SK-N-SH (cell line): ENCODE results near the gene PTPRS. TPM values are rescaled to one million over a fixed set of nuclear protein-coding genes. Genes with fewer than 3 reads are reported as not detected.
A peak's percentile ranks its signal among the peaks of the same experiment; 100 is the strongest.

Experiments used
- CTCF ChIA-PET: fragments of 300-600, 350-600 bp; formaldehyde crosslinking; extraction: SDS; loops from one replicate; lab custom pipeline; 2021; lab: Yijun Ruan, JAX
- POLR2A ChIA-PET: fragments of 350-600 bp; sonication (Branson Sonifier 250); formaldehyde crosslinking; extraction: SDS; loops from one replicate; lab custom pipeline; 2020; ENCODE audit warnings: antibody characterized with exemption, inconsistent platforms; lab: Yijun Ruan, JAX
- DNase-seq: peaks from one replicate; pipeline ENCODE4 v3.0.0; 2012
- H2AFZ ChIP-seq: fragments of 200-600 bp; sonication (generic); 2 replicates; pipeline ENCODE4 v1.8.1; 2016; ENCODE audit warnings: antibody characterized with exemption, mild to moderate bottlenecking, low read depth
- H3F3A ChIP-seq: fragments of 200-600 bp; sonication (generic); replicated peaks from 2 replicates; pipeline ENCODE3; 2016; ENCODE audit warnings: antibody characterized with exemption, mild to moderate bottlenecking; ENCODE audit not compliant: insufficient read depth
- H3K27ac ChIP-seq, 2 experiments: fragments of 200-500 bp in 1 of 2; fragments of 200-600 bp in 1 of 2; sonication (Bioruptor generic) in 1 of 2; sonication (generic), shearing (Covaris generic) in 1 of 2; 2 replicates each; pipeline versions ENCODE4 v1.5.1 to v1.6.1; 2014 to 2016; ENCODE audit warnings: low read depth in 2 of 2, inconsistent platforms in 1 of 2, low read length in 1 of 2, mild to moderate bottlenecking in 1 of 2, mixed read lengths in 1 of 2
- H3K27me3 ChIP-seq: fragments of 200-600 bp; sonication (generic), shearing (Covaris generic); 2 replicates; pipeline ENCODE4 v1.6.1; 2016; ENCODE audit warnings: mixed run types; ENCODE audit not compliant: insufficient read depth
- H3K36me3 ChIP-seq, 2 experiments: fragments of 200-500 bp in 1 of 2; fragments of 200-600 bp in 1 of 2; sonication (Bioruptor generic) in 1 of 2; sonication (generic) in 1 of 2; replicated peaks in 1 of 2; 2 replicates each; pipeline versions ENCODE3 to v1.5.1; 2014 to 2016; ENCODE audit warnings: low read length in 1 of 2, mild to moderate bottlenecking in 1 of 2; ENCODE audit not compliant: insufficient read depth in 2 of 2, control insufficient read depth in 1 of 2
- H3K4me1 ChIP-seq, 2 experiments: fragments of 200-500 bp in 1 of 2; fragments of 200-600 bp in 1 of 2; sonication (Bioruptor generic) in 1 of 2; sonication (generic), shearing (Covaris generic) in 1 of 2; 2 replicates each; pipeline versions ENCODE4 v1.5.1 to v1.6.1; 2014 to 2016; ENCODE audit warnings: low read depth in 1 of 2, low read length in 1 of 2, mixed run types in 1 of 2; ENCODE audit not compliant: insufficient read depth in 2 of 2, control insufficient read depth in 1 of 2
- H3K4me2 ChIP-seq: fragments of 200-600 bp; sonication (generic), shearing (Covaris generic); 2 replicates; pipeline ENCODE4 v1.6.1; 2017; ENCODE audit warnings: mixed run types
- H3K4me3 ChIP-seq, 2 experiments: fragments of 200-500 bp in 1 of 2; fragments of 200-600 bp in 1 of 2; sonication (Bioruptor generic) in 1 of 2; sonication (generic), shearing (Covaris generic) in 1 of 2; 2 replicates each; pipeline versions ENCODE4 v1.5.1 to v1.8.1; 2014 to 2016; ENCODE audit warnings: low read depth in 2 of 2, inconsistent platforms in 1 of 2, low read length in 1 of 2, mild to moderate bottlenecking in 1 of 2, mixed read lengths in 1 of 2, moderate library complexity in 1 of 2
- H3K79me2 ChIP-seq: fragments of 200-600 bp; sonication (generic); 2 replicates; pipeline ENCODE4 v1.8.1; 2017; ENCODE audit warnings: mild to moderate bottlenecking; ENCODE audit not compliant: insufficient read depth
- H3K9ac ChIP-seq: fragments of 200-600 bp; sonication (generic); 2 replicates; pipeline ENCODE4 v1.6.1; 2017; ENCODE audit warnings: mixed run types
- H3K9me2 ChIP-seq: fragments of 200-600 bp; sonication (generic); 2 replicates; pipeline ENCODE4 v1.6.1; 2017; ENCODE audit warnings: mixed run types
- H3K9me3 ChIP-seq: fragments of 200-600 bp; sonication (generic); 2 replicates; pipeline ENCODE4 v1.6.1; 2017; ENCODE audit warnings: mixed run types, mild to moderate bottlenecking, moderate library complexity
- H4K20me1 ChIP-seq: fragments of 200-600 bp; sonication (generic); 2 replicates; pipeline ENCODE4 v1.6.1; 2017; ENCODE audit warnings: mild to moderate bottlenecking, mixed run types; ENCODE audit not compliant: insufficient read depth
- CHD2 ChIP-seq: fragments of 150-350 bp; IDR thresholded peaks from 2 replicates; pipeline ENCODE4 v1.6.1; 2018; ENCODE audit warnings: low read length; ENCODE audit not compliant: partially characterized antibody
- ELF1 ChIP-seq: IDR thresholded peaks from 2 replicates; pipeline ENCODE4 v1.4.0; 2012
- EZH2phosphoT487 ChIP-seq: fragments of 200-600 bp; sonication (generic); IDR thresholded peaks from 2 replicates; pipeline ENCODE4 v1.6.1; 2017; ENCODE audit warnings: low read depth, mixed run types, mild to moderate bottlenecking, antibody characterized with exemption, moderate library complexity, borderline replicate concordance
- FOSL2 ChIP-seq: IDR thresholded peaks from 2 replicates; pipeline ENCODE4 v1.4.0; 2012; ENCODE audit warnings: low read depth, mild to moderate bottlenecking, moderate library complexity, borderline replicate concordance
- FOXJ3 ChIP-seq: sonication (generic); formaldehyde crosslinking; IDR thresholded peaks from 2 replicates; pipeline ENCODE4 v1.5.1; 2020; ENCODE audit warnings: mild to moderate bottlenecking, missing genetic modification reagents
- GABPA ChIP-seq: IDR thresholded peaks from 2 replicates; pipeline ENCODE4 v1.4.0; 2012; ENCODE audit warnings: low read depth, mild to moderate bottlenecking
- MEF2A ChIP-seq: IDR thresholded peaks from 2 replicates; pipeline ENCODE4 v1.4.0; 2012; ENCODE audit warnings: low read depth, borderline replicate concordance
- MXI1 ChIP-seq: IDR thresholded peaks from 2 replicates; pipeline ENCODE4 v1.6.1; 2012; ENCODE audit warnings: mild to moderate bottlenecking, low read depth, low read length, improper control_type of control experiment
- NRF1 ChIP-seq: IDR thresholded peaks from 2 replicates; pipeline ENCODE4 v1.6.1; 2012; ENCODE audit warnings: low read depth, mild to moderate bottlenecking, low read length
- RAD21 ChIP-seq: IDR thresholded peaks from 2 replicates; pipeline ENCODE4 v1.6.1; 2012; ENCODE audit warnings: mild to moderate bottlenecking, low read length
- RCOR1 ChIP-seq: fragments of 150-350 bp; IDR thresholded peaks from 2 replicates; pipeline ENCODE4 v1.6.1; 2017; ENCODE audit warnings: antibody characterized with exemption, low read length
- RFX5 ChIP-seq: IDR thresholded peaks from 2 replicates; pipeline ENCODE4 v1.6.1; 2012; ENCODE audit warnings: mild to moderate bottlenecking, improper control_type of control experiment, low read length
- SIN3A ChIP-seq: IDR thresholded peaks from 2 replicates; pipeline ENCODE4 v1.6.1; 2012; ENCODE audit warnings: low read depth, mild to moderate bottlenecking, low read length, moderate library complexity, borderline replicate concordance
- SMC3 ChIP-seq: IDR thresholded peaks from 2 replicates; pipeline ENCODE4 v1.6.1; 2012; ENCODE audit warnings: low read depth, low read length, improper control_type of control experiment
- TAF1 ChIP-seq: IDR thresholded peaks from 2 replicates; pipeline ENCODE4 v1.6.1; 2012; ENCODE audit warnings: low read depth, mild to moderate bottlenecking, low read length, moderate library complexity, borderline replicate concordance
- TCF12 ChIP-seq: IDR thresholded peaks from 2 replicates; pipeline ENCODE4 v1.4.0; 2012
- WGBS: methylation state at CpG from one replicate; pipeline ENCODE4 v1.1.6; 2017; ENCODE audit warnings: low lambda C conversion rate; 5-methylcytosine and 5-hydroxymethylcytosine counted together
- polyA plus RNA-seq, 3 experiments: library from polyadenylated mRNA; depleted of rRNA; stranded (reverse); fragments of >200 nt; gene quantifications; 2 replicates each; pipeline ENCODE4 v1.2.3, GENCODE V29; 2012
- TF ChIP-seq, protein P1 (sequence below): fragments of 200-600 bp; sonication (generic); IDR thresholded peaks from 2 replicates; pipeline ENCODE4 v1.6.1; 2017; ENCODE audit warnings: antibody characterized with exemption, mild to moderate bottlenecking, moderate library complexity
- TF ChIP-seq, protein P2 (sequence below): fragments of 150-350 bp; IDR thresholded peaks from 2 replicates; pipeline ENCODE4 v1.6.1; 2016; ENCODE audit warnings: mild to moderate bottlenecking, low read depth, low read length
- TF ChIP-seq, protein P3 (sequence below): fragments of 150-350 bp; IDR thresholded peaks from 2 replicates; pipeline ENCODE4 v1.6.1; 2017; ENCODE audit warnings: antibody characterized with exemption, low read length, low read depth, borderline replicate concordance

PTPRS gene
- polyA plus RNA-seq, 1 of the 3 experiments (the other 2 are of a cell fraction): 91.0 TPM

DNA sequence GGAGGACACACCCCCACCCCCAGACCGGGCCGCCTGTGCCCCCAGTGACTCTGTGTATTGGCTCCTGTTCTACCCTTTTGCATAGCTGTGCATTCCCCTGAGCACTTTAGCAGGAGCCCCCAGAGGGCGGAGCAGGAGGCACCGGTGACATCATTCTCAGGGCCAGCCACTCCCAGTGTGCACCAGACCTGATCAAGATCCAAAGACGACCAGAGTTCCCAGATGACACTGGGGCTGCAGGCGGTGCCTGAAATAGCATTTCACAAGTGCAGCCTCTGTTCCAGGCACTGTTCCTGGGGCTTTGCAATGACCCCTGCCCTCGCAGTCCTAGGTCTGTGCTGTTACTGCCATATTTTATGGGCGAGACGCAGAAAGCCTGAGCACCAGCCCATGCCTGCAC is 14.5 kb upstream of the PTPRS start:
- no peak overlapping the region for H3K9ac ChIP-seq
- no peaks in the 10 kb centered on the region for H3K9me3 ChIP-seq
- no peaks in the 10 kb centered on the region for H3K4me1 ChIP-seq
- H3K27me3 ChIP-seq: no peaks in the 10 kb centered on the region
- CTCF ChIA-PET: interaction anchor here (1.3 kb wide), 1 partner anchor 181 kb away, joined by 5 read pairs; no protein-coding TSS in a partner anchor
- H3F3A ChIP-seq: no peaks in the 10 kb centered on the region
- no peaks in the 10 kb centered on the region for H3K9me2 ChIP-seq
- TF ChIP-seq RCOR1: no peak
- no peak for TF ChIP-seq GABPA
- no peak for TF ChIP-seq SIN3A
- TF ChIP-seq MXI1: no peak
- TF ChIP-seq TCF12: no peak
- TF ChIP-seq SMC3: no peak
- TF ChIP-seq RFX5: no peak
- TF ChIP-seq, protein P1, sequence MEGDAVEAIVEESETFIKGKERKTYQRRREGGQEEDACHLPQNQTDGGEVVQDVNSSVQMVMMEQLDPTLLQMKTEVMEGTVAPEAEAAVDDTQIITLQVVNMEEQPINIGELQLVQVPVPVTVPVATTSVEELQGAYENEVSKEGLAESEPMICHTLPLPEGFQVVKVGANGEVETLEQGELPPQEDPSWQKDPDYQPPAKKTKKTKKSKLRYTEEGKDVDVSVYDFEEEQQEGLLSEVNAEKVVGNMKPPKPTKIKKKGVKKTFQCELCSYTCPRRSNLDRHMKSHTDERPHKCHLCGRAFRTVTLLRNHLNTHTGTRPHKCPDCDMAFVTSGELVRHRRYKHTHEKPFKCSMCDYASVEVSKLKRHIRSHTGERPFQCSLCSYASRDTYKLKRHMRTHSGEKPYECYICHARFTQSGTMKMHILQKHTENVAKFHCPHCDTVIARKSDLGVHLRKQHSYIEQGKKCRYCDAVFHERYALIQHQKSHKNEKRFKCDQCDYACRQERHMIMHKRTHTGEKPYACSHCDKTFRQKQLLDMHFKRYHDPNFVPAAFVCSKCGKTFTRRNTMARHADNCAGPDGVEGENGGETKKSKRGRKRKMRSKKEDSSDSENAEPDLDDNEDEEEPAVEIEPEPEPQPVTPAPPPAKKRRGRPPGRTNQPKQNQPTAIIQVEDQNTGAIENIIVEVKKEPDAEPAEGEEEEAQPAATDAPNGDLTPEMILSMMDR: no peak
- TF ChIP-seq, protein P2, sequence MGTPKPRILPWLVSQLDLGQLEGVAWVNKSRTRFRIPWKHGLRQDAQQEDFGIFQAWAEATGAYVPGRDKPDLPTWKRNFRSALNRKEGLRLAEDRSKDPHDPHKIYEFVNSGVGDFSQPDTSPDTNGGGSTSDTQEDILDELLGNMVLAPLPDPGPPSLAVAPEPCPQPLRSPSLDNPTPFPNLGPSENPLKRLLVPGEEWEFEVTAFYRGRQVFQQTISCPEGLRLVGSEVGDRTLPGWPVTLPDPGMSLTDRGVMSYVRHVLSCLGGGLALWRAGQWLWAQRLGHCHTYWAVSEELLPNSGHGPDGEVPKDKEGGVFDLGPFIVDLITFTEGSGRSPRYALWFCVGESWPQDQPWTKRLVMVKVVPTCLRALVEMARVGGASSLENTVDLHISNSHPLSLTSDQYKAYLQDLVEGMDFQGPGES: no peak
- no peak for TF ChIP-seq MEF2A
- TF ChIP-seq ELF1: no peak
- TF ChIP-seq CHD2: no peak
- no peak for TF ChIP-seq FOXJ3 (CRISPR knock-in tag)
- no peak for TF ChIP-seq FOSL2
- no peak for TF ChIP-seq TAF1
- no peak for TF ChIP-seq EZH2phosphoT487
- TF ChIP-seq RAD21: no peak
- TF ChIP-seq, all 33 proteins: peak for 0
- no peak for DNase-seq
- POLR2A ChIA-PET: no interaction called here
- H3K36me3 ChIP-seq: no peaks in the 10 kb centered on the region
- no peak overlapping the region for H3K27ac ChIP-seq
- WGBS: 47% methylated on average over 4 of the region's 9 CpGs
- no peaks in the 10 kb centered on the region for H3K79me2 ChIP-seq
- no peak overlapping the region for H2AFZ ChIP-seq
- H3K4me2 ChIP-seq: no peak overlapping the region
- H3K4me3 ChIP-seq: no peak overlapping the region
- H4K20me1 ChIP-seq: no peaks in the 10 kb centered on the region

DNA sequence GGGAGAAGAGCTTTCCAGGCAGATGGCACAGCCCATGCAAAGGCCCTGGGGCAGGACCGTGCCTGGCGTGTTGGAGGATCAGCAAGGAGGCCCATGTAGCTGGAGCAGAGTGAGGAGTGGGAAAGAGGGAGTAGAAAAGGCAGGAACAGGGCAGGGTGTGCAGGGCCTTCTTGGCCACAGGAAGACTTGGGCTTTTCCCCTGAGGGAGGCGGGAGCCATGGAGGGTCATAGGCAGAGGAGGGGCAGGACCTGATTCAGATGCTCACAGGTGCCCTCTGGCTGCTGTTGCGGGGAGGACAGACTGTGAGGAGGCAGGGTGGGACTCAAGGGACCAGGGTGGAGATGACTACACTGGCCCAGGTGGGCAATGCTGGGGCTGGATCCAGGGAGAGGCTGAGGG is 13.8 kb upstream of the PTPRS start:
- Histone ChIP-seq H3K79me2 (no peaks in the 10 kb centered on the region), H4K20me1 (no peaks in the 10 kb centered on the region), H3K9ac (no peak overlapping the region), H2AFZ (no peak overlapping the region), H3K4me2 (no peak overlapping the region), H3K9me3 (no peaks in the 10 kb centered on the region), H3K4me1 (no peaks in the 10 kb centered on the region), H3F3A (no peaks in the 10 kb centered on the region), H3K9me2 (no peaks in the 10 kb centered on the region), H3K27me3 (no peaks in the 10 kb centered on the region), H3K27ac (no peak overlapping the region), H3K4me3 (no peak overlapping the region), H3K36me3 (no peaks in the 10 kb centered on the region)
- CTCF ChIA-PET: interaction anchor here (1.3 kb wide), 1 partner anchor 182 kb away, joined by 5 read pairs; no protein-coding TSS in a partner anchor
- WGBS: 87% methylated on average over 4 of the region's 4 CpGs
- DNase-seq: peak; percentile 58
- POLR2A ChIA-PET: no interaction called here
- TF ChIP-seq, protein P3, sequence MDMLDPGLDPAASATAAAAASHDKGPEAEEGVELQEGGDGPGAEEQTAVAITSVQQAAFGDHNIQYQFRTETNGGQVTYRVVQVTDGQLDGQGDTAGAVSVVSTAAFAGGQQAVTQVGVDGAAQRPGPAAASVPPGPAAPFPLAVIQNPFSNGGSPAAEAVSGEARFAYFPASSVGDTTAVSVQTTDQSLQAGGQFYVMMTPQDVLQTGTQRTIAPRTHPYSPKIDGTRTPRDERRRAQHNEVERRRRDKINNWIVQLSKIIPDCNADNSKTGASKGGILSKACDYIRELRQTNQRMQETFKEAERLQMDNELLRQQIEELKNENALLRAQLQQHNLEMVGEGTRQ: no peak
- no peak for TF ChIP-seq EZH2phosphoT487
- TF ChIP-seq, protein P1: peak; percentile 41
- TF ChIP-seq SMC3: 0 out of 2 replicates have a peak, but pooled peaks have one; percentile 24
- TF ChIP-seq NRF1: no peak
